ENCODE measurements around the gene FKBP4. TPM values are rescaled to one million over a fixed set of nuclear protein-coding genes. Genes with fewer than 3 reads are reported as not detected.

The FKBP4 gene
- total RNA-seq, 4 donors from 2014 or later: 29.1 to 51.0 (median 38.8) TPM

DNA sequence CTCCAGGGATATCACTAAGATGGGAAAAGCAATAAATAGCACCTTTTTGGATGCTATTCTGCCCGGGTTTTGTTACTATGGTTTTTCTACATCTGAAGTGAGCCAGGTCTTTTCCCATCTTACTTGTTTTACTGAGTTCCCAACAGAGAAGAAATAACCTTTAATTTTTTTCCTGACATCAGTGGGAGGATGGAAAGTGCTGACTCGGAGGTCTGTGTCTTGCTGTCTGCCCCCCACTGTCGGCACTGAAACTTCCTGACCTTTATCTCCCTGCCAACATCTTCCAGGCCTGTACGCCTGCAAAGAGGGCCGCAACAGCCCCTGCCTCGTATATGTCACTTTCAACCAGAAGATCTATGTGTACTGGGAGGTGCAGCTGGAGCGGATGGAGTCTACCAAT lies 28.7 kb downstream of the FKBP4 start:
- DNase-seq (ENCODE audit: low spot score in 2 of 2): no peak
- H3K27ac ChIP-seq: peak overlapping the region in 2 of 4 donors; percentile 58 to 73
- peak in 1 of 2 donors; percentile 14 for TF ChIP-seq EP300 (IDR thresholded peaks at IDR 0.05)
- TF ChIP-seq POLR2A (IDR thresholded peaks at IDR 0.05): no peak
- peaks cover 8 to 96% (median 26%) of the 10 kb centered on the region in 3 donors for H3K36me3 ChIP-seq
- peaks cover 0 to 17% (median 0%) of the 10 kb centered on the region in 4 donors for H3K4me1 ChIP-seq
- 47 to 51% methylated on average over 7 of the region's 7 CpGs for WGBS, 2 donors
- H3K4me3 ChIP-seq: no peak overlapping the region
- H3K27me3 ChIP-seq: no peaks in the 10 kb centered on the region
- no peaks in the 10 kb centered on the region for H3K9me3 ChIP-seq

GRCh38 chr12:2824541-2824940 lies 29.8 kb downstream of the FKBP4 start:
- Histone ChIP-seq H3K27me3 (no peaks in the 10 kb centered on the region), H3K9me3 (no peaks in the 10 kb centered on the region), H3K4me1 (peaks cover 0 to 17% (median 0%) of the 10 kb centered on the region in 4 donors), H3K4me3 (no peak overlapping the region), H3K27ac (peak overlapping the region in 2 of 4 donors; percentile 58 to 73), H3K36me3 (peaks cover 8 to 100% (median 24%) of the 10 kb centered on the region in 3 donors)
- WGBS, 2 donors: 44 to 45% methylated on average over 6 of the region's 6 CpGs
- TF ChIP-seq EP300 (IDR thresholded peaks at IDR 0.05): no peak
- TF ChIP-seq, protein P1, sequence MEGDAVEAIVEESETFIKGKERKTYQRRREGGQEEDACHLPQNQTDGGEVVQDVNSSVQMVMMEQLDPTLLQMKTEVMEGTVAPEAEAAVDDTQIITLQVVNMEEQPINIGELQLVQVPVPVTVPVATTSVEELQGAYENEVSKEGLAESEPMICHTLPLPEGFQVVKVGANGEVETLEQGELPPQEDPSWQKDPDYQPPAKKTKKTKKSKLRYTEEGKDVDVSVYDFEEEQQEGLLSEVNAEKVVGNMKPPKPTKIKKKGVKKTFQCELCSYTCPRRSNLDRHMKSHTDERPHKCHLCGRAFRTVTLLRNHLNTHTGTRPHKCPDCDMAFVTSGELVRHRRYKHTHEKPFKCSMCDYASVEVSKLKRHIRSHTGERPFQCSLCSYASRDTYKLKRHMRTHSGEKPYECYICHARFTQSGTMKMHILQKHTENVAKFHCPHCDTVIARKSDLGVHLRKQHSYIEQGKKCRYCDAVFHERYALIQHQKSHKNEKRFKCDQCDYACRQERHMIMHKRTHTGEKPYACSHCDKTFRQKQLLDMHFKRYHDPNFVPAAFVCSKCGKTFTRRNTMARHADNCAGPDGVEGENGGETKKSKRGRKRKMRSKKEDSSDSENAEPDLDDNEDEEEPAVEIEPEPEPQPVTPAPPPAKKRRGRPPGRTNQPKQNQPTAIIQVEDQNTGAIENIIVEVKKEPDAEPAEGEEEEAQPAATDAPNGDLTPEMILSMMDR (IDR thresholded peaks at IDR 0.05): no peak
- TF ChIP-seq POLR2A (IDR thresholded peaks at IDR 0.05): no peak
- no peak for DNase-seq (ENCODE audit: low spot score in 2 of 2)

DNA sequence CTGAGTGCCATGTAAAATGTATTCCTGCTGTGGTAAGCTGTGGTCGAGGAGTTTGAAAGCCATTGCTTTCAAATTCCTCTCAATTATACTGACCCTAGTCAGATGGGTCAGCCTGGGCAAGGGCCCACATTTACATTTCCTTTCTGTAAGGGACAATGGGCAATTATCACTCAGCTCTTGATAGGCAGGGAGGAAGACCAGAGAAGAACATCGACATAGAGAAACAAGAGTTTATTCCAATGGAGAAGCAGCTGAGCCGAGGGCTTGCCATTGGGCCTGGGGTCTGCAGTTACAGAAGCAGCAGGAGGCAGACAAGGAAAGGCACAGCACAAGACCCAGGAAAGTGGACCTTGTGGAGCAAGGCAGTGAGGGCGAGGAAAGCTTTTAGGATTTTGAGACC lies 30.4 kb downstream of the FKBP4 start:
- Histone ChIP-seq H3K27me3 (no peaks in the 10 kb centered on the region), H3K4me3 (no peak overlapping the region), H3K36me3 (peaks cover 8 to 100% (median 24%) of the 10 kb centered on the region in 3 donors), H3K4me1 (peaks cover 0 to 17% (median 0%) of the 10 kb centered on the region in 4 donors), H3K27ac (peak overlapping the region in 2 of 4 donors; percentile 58 to 73), H3K9me3 (no peaks in the 10 kb centered on the region)
- WGBS, 2 donors: 58 to 63% methylated on average over 4 of the region's 4 CpGs
- TF ChIP-seq POLR2A (IDR thresholded peaks at IDR 0.05): no peak
- TF ChIP-seq, protein P1 (IDR thresholded peaks at IDR 0.05): no peak
- no peak for TF ChIP-seq EP300 (IDR thresholded peaks at IDR 0.05)
- DNase-seq (ENCODE audit: low spot score in 2 of 2): no peak

DNA sequence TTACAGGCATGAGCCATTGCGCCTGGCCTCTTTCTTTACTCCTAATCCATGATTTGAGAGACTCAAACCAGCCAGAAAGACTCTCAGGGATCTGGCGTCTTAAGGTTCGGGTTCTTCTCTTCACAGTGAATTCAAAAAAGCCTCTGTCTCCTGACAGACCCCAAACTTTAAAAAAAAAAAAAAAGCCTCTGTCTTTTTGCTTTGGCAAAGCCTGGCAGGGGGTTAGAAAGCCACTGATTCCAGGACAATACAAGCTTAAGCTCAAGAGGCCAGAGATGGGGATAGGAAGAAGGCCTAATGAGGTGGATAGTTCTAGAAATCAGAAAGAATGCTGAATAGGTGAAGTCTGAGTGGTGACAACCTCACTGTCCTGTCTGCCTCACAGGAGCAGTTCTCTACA lies 31.3 kb downstream of the FKBP4 start:
- Histone ChIP-seq H3K4me3 (no peak overlapping the region), H3K27me3 (no peaks in the 10 kb centered on the region), H3K4me1 (peaks cover 0 to 17% (median 0%) of the 10 kb centered on the region in 4 donors), H3K27ac (peak overlapping the region in 2 of 4 donors; percentile 58 to 73), H3K9me3 (no peaks in the 10 kb centered on the region), H3K36me3 (peaks cover 8 to 100% (median 21%) of the 10 kb centered on the region in 3 donors)
- WGBS, 2 donors: 91 to 94% methylated on average over 3 of the region's 3 CpGs
- TF ChIP-seq, protein P1 (IDR thresholded peaks at IDR 0.05): no peak
- no peak for TF ChIP-seq EP300 (IDR thresholded peaks at IDR 0.05)
- no peak for TF ChIP-seq POLR2A (IDR thresholded peaks at IDR 0.05)
- no peak for DNase-seq (ENCODE audit: low spot score in 2 of 2)

- Histone ChIP-seq H3K9me3 (no peaks in the 10 kb centered on the region), H3K36me3 (peaks cover 8 to 100% (median 16%) of the 10 kb centered on the region in 3 donors), H3K4me3 (no peak overlapping the region), H3K27ac (no peak overlapping the region), H3K27me3 (no peaks in the 10 kb centered on the region), H3K4me1 (peaks cover 0 to 17% (median 0%) of the 10 kb centered on the region in 4 donors)
- TF ChIP-seq, protein P1 (IDR thresholded peaks at IDR 0.05): no peak
- no peak for TF ChIP-seq POLR2A (IDR thresholded peaks at IDR 0.05)
- no peak for TF ChIP-seq EP300 (IDR thresholded peaks at IDR 0.05)
- no peak for DNase-seq (ENCODE audit: low spot score in 2 of 2)
- WGBS, 2 donors: 81 to 83% methylated on average over 13 to 14 of the region's 14 CpGs
Observed at GRCh38 chr12:2826721-2827515, 32.1 kb downstream of the FKBP4 start.
